Measurements from ENCODE around the gene ARMC9. TPM values are rescaled to one million over a fixed set of nuclear protein-coding genes. Genes with fewer than 3 reads are reported as not detected.
"Not testable (repeated sequence)": the region's sequence is repeated elsewhere in the genome, so short reads cannot be mapped to it uniquely, and the experiment has no call there.

ARMC9 gene
- total RNA-seq, 2 donors from 2014 or later: 1.6 to 2.0 TPM

- Mint-ChIP-seq H3K27me3 (no peaks in the 10 kb centered on the region), H3K4me1 (no peaks in the 10 kb centered on the region), H3K36me3 (ENCODE audit: low read depth) (peaks cover 72% of the 10 kb centered on the region), H3K4me3 (no peak overlapping the region), H3K27ac (no peak overlapping the region), H3K9me3 (no peaks in the 10 kb centered on the region)
- ATAC-seq (replicated peaks): no peak
These were observed 24.2 kb upstream of the ARMC9 start for GRCh38 chr2:231174211-231174651.

DNA sequence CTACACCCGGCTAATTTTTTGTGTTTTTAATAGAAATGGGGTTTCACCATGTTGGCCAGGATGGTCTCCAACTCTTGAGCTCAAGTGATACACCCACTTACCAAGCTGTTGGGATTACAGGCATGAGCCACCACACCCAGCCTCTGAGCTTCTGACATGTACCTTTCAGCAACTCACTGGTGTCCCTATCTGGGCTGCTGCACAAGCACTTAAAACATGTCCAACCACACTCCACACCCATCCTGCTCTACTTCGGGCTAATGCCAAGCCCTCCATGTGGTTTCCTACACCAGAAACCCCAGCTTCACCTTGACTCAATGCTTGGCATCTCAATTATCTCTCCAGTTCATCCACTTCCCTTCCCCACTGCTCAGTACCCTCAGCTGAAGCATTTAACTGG lies 22.4 kb upstream of the ARMC9 start:
- ATAC-seq (replicated peaks): no peak
- Mint-ChIP-seq H3K27me3 (no peaks in the 10 kb centered on the region), H3K4me3 (no peak overlapping the region), H3K4me1 (peaks cover 7% of the 10 kb centered on the region), H3K27ac (no peak overlapping the region), H3K36me3 (ENCODE audit: low read depth) (peaks cover 54% of the 10 kb centered on the region), H3K9me3 (no peaks in the 10 kb centered on the region)

DNA sequence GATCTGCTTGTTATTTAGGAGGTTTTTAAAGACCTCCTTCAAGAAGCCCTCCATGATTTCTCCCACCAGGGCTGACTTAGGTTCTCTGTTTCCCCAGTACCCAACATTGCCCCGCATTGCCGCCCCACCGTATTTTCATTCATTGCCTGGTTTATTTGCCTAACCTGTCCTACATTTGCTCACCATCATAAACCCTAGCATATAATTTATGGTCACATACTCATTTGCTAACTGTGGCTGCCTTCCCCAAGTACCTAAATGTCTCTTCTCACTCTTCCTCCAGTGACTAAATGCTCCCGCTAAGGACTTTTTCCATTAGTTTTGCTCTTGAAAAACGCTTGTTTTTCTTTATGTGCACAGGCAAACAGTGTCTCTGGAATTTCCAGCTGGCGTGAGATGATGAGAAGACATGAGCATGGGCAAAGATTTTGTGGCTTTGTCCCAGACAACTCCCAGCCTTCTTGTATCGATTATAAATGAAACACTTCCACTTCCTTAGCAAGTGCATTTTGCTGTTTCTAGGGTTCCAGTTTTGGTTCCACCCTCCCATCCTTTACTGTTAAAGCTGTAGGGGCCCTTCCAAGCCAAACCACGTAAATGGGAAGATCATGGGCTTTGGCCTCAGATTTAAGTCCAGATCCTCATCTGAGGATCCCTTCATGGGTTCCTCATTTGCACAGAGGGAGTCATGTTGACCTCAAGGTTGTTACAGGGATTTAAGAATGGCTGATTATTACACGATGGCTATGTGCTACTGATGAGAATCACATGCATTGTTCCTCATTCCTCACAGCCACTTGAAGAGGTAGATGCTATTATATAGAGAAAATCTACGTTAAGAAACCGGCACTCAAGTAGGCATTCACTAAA lies 21.0 kb upstream of the ARMC9 start:
- Mint-ChIP-seq H3K36me3 (ENCODE audit: low read depth) (peaks cover 41% of the 10 kb centered on the region), H3K27me3 (no peaks in the 10 kb centered on the region), H3K9me3 (no peaks in the 10 kb centered on the region), H3K4me1 (peaks cover 7% of the 10 kb centered on the region), H3K4me3 (no peak overlapping the region), H3K27ac (no peak overlapping the region)
- ATAC-seq (replicated peaks): peak; percentile 35

GRCh38 chr2:231178805-231179204 lies 19.6 kb upstream of the ARMC9 start:
- peaks cover 27% of the 10 kb centered on the region for H3K36me3 Mint-ChIP-seq (ENCODE audit: low read depth)
- H3K27ac Mint-ChIP-seq, H3K9me3 Mint-ChIP-seq: not testable (repeated sequence)

DNA sequence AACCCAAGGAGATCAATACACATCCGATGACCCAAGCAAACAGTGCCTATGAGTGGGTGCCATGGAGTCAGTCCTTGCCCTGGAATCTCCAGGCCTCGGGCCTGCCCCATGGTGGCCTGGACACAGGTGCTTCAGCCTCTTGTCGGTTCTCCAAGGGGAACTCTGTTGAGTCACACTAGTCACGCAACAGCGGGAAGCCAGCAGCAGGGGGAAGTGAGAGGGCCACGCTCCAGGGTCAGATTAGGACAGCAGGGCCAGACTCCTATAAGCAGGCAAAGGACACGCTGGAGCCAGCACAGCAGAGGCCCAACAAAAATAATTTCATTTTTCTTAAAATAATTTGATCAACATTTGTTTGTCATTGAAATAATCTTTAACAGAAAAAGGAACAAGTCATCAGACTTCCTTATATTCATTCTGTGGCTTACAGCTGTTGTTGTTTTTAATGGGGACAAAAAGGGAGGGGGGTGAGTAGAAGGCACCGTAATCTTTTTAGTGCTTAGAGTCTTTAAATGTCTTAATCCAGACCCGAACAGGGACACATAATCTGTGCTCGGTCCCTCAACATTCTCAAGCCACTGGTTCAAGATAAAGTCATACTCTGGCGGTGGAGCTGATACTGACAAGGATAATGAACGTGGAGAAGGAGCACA lies 16.4 kb upstream of the ARMC9 start:
- Mint-ChIP-seq H3K4me1 (peaks cover 7% of the 10 kb centered on the region), H3K4me3 (no peak overlapping the region), H3K27ac (no peak overlapping the region), H3K36me3 (ENCODE audit: low read depth) (no peaks in the 10 kb centered on the region), H3K27me3 (no peaks in the 10 kb centered on the region), H3K9me3 (no peaks in the 10 kb centered on the region)
- no peak for ATAC-seq (replicated peaks)

More at GRCh38 chr2:231178805-231179204, 19.6 kb upstream of the ARMC9 start:
- not testable (repeated sequence) for ATAC-seq (replicated peaks); H3K27me3 Mint-ChIP-seq; H3K4me3 Mint-ChIP-seq; H3K4me1 Mint-ChIP-seq

GRCh38 chr2:231182513-231182899 lies 15.9 kb upstream of the ARMC9 start:
- H3K27me3 Mint-ChIP-seq: no peaks in the 10 kb centered on the region
- no peaks in the 10 kb centered on the region for H3K9me3 Mint-ChIP-seq
- no peaks in the 10 kb centered on the region for H3K36me3 Mint-ChIP-seq (ENCODE audit: low read depth)
- ATAC-seq (replicated peaks): no peak
- no peak overlapping the region for H3K4me3 Mint-ChIP-seq
- no peak overlapping the region for H3K27ac Mint-ChIP-seq
- H3K4me1 Mint-ChIP-seq: peaks cover 7% of the 10 kb centered on the region

DNA sequence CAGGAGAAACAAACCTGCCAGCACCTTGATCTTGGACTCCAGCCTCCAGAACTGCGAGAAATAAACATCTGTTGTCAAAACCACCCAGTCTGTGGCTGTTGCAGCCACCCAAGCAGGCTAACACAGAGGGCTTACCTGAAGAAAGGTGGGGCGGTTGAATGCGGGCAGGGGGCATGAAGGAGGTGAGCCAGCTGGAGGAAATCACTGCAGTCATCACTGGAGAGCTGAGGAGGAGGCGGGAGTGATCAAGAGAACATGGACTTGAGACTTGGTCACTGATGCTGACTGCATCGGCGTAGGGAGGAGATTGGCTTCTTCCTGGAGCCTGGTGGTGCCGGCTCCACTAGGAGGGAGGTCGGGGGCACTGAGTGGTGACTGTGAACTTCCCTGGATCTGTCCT lies 14.6 kb upstream of the ARMC9 start:
- Mint-ChIP-seq H3K4me1 (peaks cover 7% of the 10 kb centered on the region), H3K27me3 (peaks cover 5% of the 10 kb centered on the region), H3K4me3 (no peak overlapping the region), H3K9me3 (no peaks in the 10 kb centered on the region), H3K36me3 (ENCODE audit: low read depth) (no peaks in the 10 kb centered on the region), H3K27ac (no peak overlapping the region)
- no peak for ATAC-seq (replicated peaks)

GRCh38 chr2:231184319-231184718 lies 14.1 kb upstream of the ARMC9 start:
- Mint-ChIP-seq H3K27ac (no peak overlapping the region), H3K27me3 (peaks cover 9% of the 10 kb centered on the region), H3K9me3 (no peaks in the 10 kb centered on the region), H3K36me3 (ENCODE audit: low read depth) (no peaks in the 10 kb centered on the region), H3K4me3 (no peak overlapping the region), H3K4me1 (peaks cover 7% of the 10 kb centered on the region)
- ATAC-seq (replicated peaks): no peak

- no peaks in the 10 kb centered on the region for H3K9me3 Mint-ChIP-seq
- no peak overlapping the region for H3K4me3 Mint-ChIP-seq
- peaks cover 1% of the 10 kb centered on the region for H3K4me1 Mint-ChIP-seq
- H3K27ac Mint-ChIP-seq: no peak overlapping the region
- H3K27me3 Mint-ChIP-seq: peaks cover 16% of the 10 kb centered on the region
- no peaks in the 10 kb centered on the region for H3K36me3 Mint-ChIP-seq (ENCODE audit: low read depth)
- no peak for ATAC-seq (replicated peaks)
These were observed 13.2 kb upstream of the ARMC9 start for GRCh38 chr2:231185050-231185725.

DNA sequence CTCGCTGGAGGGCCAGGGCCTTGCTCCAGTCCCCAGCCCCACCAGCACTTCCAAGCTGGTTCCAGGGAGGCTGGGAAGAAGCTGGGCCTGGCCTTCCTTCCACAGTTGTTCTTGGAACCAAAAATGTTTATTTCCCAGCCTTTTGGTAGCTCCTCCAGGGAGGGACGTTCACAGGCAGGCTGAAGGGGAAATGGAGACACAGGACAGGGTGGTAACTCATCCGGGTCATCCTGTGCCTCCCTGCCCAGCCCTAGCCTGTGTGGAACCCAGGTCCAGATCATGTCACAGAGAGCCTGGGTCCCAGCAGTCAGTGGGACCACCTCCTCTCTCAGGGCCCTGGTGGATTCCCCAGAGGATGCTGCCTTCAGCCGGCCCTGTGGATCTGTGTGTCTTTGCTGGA lies 12.5 kb upstream of the ARMC9 start:
- no peak for ATAC-seq (replicated peaks)
- Mint-ChIP-seq H3K27me3 (peaks cover 17% of the 10 kb centered on the region), H3K36me3 (ENCODE audit: low read depth) (no peaks in the 10 kb centered on the region), H3K27ac (no peak overlapping the region), H3K4me3 (no peak overlapping the region), H3K9me3 (no peaks in the 10 kb centered on the region), H3K4me1 (no peaks in the 10 kb centered on the region)

DNA sequence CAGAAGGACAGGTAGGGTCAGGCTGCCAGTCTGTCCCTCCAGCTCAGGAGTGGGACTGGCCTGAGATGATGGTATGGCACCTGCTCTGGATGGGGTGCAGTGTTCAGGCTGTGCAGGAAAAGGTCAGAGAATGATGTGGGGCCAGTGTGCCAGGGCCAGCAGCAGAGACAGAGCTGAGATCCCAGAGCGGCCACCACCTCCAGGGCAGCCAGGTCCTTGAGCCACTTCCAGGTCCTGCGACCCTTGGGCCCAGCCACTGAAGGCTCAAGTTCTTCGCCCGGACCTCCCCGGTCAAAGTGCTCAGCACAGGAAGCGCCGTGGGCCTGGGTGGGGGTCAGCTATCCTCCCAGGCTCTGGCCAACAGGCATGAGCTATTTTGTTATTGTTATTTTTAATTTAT lies 12.1 kb upstream of the ARMC9 start:
- no peak for ATAC-seq (replicated peaks)
- H3K36me3 Mint-ChIP-seq (ENCODE audit: low read depth): no peaks in the 10 kb centered on the region
- H3K4me1 Mint-ChIP-seq: no peaks in the 10 kb centered on the region
- H3K27ac Mint-ChIP-seq: no peak overlapping the region
- no peaks in the 10 kb centered on the region for H3K9me3 Mint-ChIP-seq
- H3K27me3 Mint-ChIP-seq: peaks cover 17% of the 10 kb centered on the region
- H3K4me3 Mint-ChIP-seq: no peak overlapping the region

DNA sequence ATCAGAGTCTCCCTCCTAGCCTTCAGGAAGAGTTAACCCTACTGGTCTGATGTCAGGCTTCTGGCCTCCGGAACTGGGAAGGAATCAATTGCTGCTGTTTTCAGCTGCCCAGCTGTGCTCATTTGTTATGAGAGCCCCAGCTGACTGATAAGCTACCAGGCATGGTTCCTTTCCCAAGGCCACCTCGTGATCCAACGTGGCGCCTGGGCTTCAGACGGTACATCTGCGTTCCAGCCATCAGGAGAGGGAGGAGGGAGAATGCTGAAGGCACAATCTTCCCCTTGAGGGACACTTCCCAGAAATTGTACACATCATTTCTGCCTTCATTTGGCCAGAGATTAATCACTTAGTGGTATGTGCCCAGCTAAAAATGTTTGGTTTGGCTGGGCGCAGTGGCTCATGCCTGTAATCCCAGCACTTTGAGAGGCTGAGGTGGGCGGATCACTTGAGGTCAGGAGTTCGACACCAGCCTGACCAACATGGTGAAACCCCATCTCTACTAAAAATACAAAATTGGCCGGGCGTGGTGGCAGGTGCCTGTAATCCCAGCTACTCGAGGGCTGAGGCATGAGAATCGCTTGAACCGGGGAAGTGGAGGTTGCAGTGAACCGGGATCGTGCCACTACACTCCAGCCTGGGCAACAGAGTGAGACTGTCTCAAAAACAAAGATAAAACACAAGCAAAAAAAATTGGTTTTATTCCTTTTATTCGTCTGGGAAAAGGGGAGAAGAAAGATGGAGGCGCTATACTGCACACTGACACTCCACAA lies 10.5 kb upstream of the ARMC9 start:
- no peaks in the 10 kb centered on the region for H3K4me1 Mint-ChIP-seq
- no peaks in the 10 kb centered on the region for H3K36me3 Mint-ChIP-seq (ENCODE audit: low read depth)
- no peak for ATAC-seq (replicated peaks)
- no peak overlapping the region for H3K27ac Mint-ChIP-seq
- no peaks in the 10 kb centered on the region for H3K9me3 Mint-ChIP-seq
- no peak overlapping the region for H3K4me3 Mint-ChIP-seq
- H3K27me3 Mint-ChIP-seq: peaks cover 17% of the 10 kb centered on the region

DNA sequence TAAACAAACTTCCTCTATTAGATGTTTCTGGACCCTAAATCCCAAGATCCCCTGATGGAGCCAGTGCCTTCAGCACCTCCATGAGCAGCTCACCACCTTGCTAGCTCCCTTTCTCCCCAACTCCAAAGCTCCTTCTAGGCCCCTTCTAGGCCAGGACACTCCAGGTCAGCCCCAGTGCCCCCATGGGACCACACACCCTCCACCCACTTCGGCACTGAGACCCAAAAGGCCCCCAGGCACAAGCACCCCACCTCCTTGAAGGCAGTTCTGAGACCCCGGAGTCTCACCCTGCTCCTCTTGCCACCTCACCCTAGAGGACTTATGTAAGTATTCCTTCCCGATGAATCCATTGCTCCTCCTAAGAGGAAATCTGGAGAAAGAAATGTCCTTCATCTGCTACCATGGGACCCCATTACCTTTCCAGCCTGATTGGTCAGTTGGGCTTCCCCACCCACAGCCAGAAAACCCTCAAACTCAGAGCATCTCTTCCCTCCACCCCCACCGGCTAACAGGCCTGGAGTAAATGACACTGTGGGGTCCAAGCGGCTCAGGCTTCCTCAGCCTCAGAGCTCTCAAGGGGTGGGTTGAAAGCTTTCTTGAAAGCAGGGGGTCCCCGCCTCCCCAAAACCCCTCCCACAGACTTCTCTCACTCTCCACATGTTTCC lies 9.8 kb upstream of the ARMC9 start:
- Mint-ChIP-seq H3K4me1 (no peaks in the 10 kb centered on the region), H3K27me3 (peaks cover 17% of the 10 kb centered on the region), H3K9me3 (no peaks in the 10 kb centered on the region), H3K4me3 (no peak overlapping the region), H3K36me3 (ENCODE audit: low read depth) (no peaks in the 10 kb centered on the region), H3K27ac (no peak overlapping the region)
- no peak for ATAC-seq (replicated peaks)

- Mint-ChIP-seq H3K9me3 (no peaks in the 10 kb centered on the region), H3K4me1 (no peaks in the 10 kb centered on the region), H3K27ac (no peak overlapping the region), H3K36me3 (ENCODE audit: low read depth) (no peaks in the 10 kb centered on the region), H3K27me3 (peaks cover 17% of the 10 kb centered on the region), H3K4me3 (no peak overlapping the region)
- ATAC-seq (replicated peaks): no peak
These were observed 9.3 kb upstream of the ARMC9 start for GRCh38 chr2:231189171-231189530.
